HepG2 (cell line): ENCODE measurements around the gene CIAPIN1.

Experiments used
- CTCF ChIP-seq: sonication (generic); formaldehyde crosslinking; IDR thresholded peaks from 2 replicates; pipeline ENCODE4 v1.5.0; 2020; ENCODE audit warnings: mild to moderate bottlenecking, missing genetic modification reagents, moderate library complexity
- MYNN ChIP-seq: sonication (generic); formaldehyde crosslinking; IDR thresholded peaks from 2 replicates; pipeline ENCODE4 v1.4.0; 2020; ENCODE audit warnings: mild to moderate bottlenecking, low read depth, missing genetic modification reagents
- SP1 ChIP-seq, 2 experiments: fragments of 450-650 bp in 1 of 2; sonication (generic) in 1 of 2; formaldehyde crosslinking in 1 of 2; IDR thresholded peaks; 2 replicates each; pipeline versions ENCODE4 v1.4.0 to v1.6.1; 2016 to 2020; ENCODE audit warnings: missing genetic modification reagents in 1 of 2
- TIGD3 ChIP-seq: sonication (generic); formaldehyde crosslinking; IDR thresholded peaks from 2 replicates; pipeline ENCODE4 v1.5.1; 2020; ENCODE audit warnings: mild to moderate bottlenecking, missing genetic modification reagents, borderline replicate concordance
- ZBTB39 ChIP-seq: sonication (generic); formaldehyde crosslinking; IDR thresholded peaks from 2 replicates; pipeline ENCODE4 v1.5.0; 2020; ENCODE audit warnings: missing genetic modification reagents
- ZNF224 ChIP-seq: sonication (generic); formaldehyde crosslinking; IDR thresholded peaks from 2 replicates; pipeline ENCODE4 v1.5.0; 2020; ENCODE audit warnings: mild to moderate bottlenecking, missing genetic modification reagents

GRCh38 chr16:57447186-57447962 lies at the start of gene CIAPIN1, which contains the start of gene COQ9:
- TF ChIP-seq ZBTB39 (CRISPR knock-in tag): no peak
- peak; percentile 65; the same call in 1 of the 2 replicates for TF ChIP-seq MYNN (CRISPR knock-in tag)
- peak; percentile 89 for TF ChIP-seq SP1 (IDR thresholded peaks at IDR 0.05)
- TF ChIP-seq SP1 (CRISPR knock-in tag; IDR thresholded peaks at IDR 0.05): peak; percentile 87
- TF ChIP-seq ZNF224: 0 out of 2 replicates have a peak, but pooled peaks have one; percentile 79
- TF ChIP-seq TIGD3 (CRISPR knock-in tag): peak; percentile 79
- TF ChIP-seq CTCF: peak; percentile 41
